OCI-LY7 (cell line): ENCODE results near the gene SCG5. TPM values are rescaled to one million over a fixed set of nuclear protein-coding genes. Genes with fewer than 3 reads are reported as not detected.
"Not testable (repeated sequence)": the region's sequence is repeated elsewhere in the genome, so short reads cannot be mapped to it uniquely, and the experiment has no call there.

ENCODE experiments used
- BruUV-seq: library from RNA; stranded (reverse); fragments of 400-500 nt; replicated peaks from 2 replicates; lab custom pipeline; 2021; lab: Mats Ljungman, UMichigan
- CTCF ChIA-PET: fragments of 300-600 bp; sonication (Branson Sonifier 250); formaldehyde crosslinking; loops from one replicate; lab custom pipeline; 2022; ENCODE audit warnings: antibody characterized with exemption; ENCODE audit not compliant: unreplicated experiment; lab: Charles Lee
- POLR2A ChIA-PET: fragments of 300-600 bp; sonication (Branson Sonifier 250); formaldehyde crosslinking; loops from one replicate; lab custom pipeline; 2022; ENCODE audit warnings: antibody characterized with exemption; lab: Charles Lee
- DNase-seq: peaks from one replicate; pipeline ENCODE4 v3.0.0-alpha.2; 2015; ENCODE audit warnings: low spot score
- H2AFZ ChIP-seq: fragments of 200-600 bp; sonication (generic), shearing (Covaris generic); 2 replicates; pipeline ENCODE4 v1.6.1; 2014; ENCODE audit warnings: mild to moderate bottlenecking, antibody characterized with exemption, low read length, moderate library complexity
- H3K27ac ChIP-seq: fragments of 200-600 bp; sonication (generic); 2 replicates; pipeline ENCODE4 v1.5.1; 2014; ENCODE audit warnings: mixed run types, low read depth, mild to moderate bottlenecking, moderate library complexity, low read length, inconsistent platforms; ENCODE audit not compliant: poor library complexity, severe bottlenecking
- H3K36me3 ChIP-seq: fragments of 200-600 bp; sonication (generic); 2 replicates; pipeline ENCODE4 v1.6.1; 2014; ENCODE audit warnings: mild to moderate bottlenecking, antibody characterized with exemption, low read length, moderate library complexity, mixed read lengths; ENCODE audit not compliant: insufficient read depth
- H3K4me1 ChIP-seq: fragments of 200-600 bp; sonication (generic); 2 replicates; pipeline ENCODE4 v1.5.1; 2014; ENCODE audit warnings: mild to moderate bottlenecking, low read length; ENCODE audit not compliant: insufficient read depth, poor library complexity, severe bottlenecking
- H3K4me2 ChIP-seq: fragments of 200-600 bp; sonication (generic); 2 replicates; pipeline ENCODE4 v1.6.1; 2014; ENCODE audit warnings: mild to moderate bottlenecking, low read length
- H3K4me3 ChIP-seq: fragments of 200-600 bp; sonication (generic); 2 replicates; pipeline ENCODE4 v1.5.1; 2014; ENCODE audit warnings: mild to moderate bottlenecking, low read depth, low read length; ENCODE audit not compliant: poor library complexity, severe bottlenecking
- H3K79me2 ChIP-seq: fragments of 200-600 bp; sonication (generic); 2 replicates; pipeline ENCODE4 v1.6.1; 2016; ENCODE audit warnings: low read depth, mild to moderate bottlenecking, low read length, moderate library complexity, mixed read lengths; ENCODE audit not compliant: insufficient read depth
- H3K9me2 ChIP-seq: fragments of 200-600 bp; sonication (generic); 2 replicates; pipeline ENCODE4 v1.6.1; 2016; ENCODE audit warnings: mild to moderate bottlenecking, low read length, mixed read lengths; ENCODE audit not compliant: insufficient read depth
- H3K9me3 ChIP-seq: fragments of 200-600 bp; sonication (generic); 2 replicates; pipeline ENCODE4 v1.6.1; 2014; ENCODE audit warnings: mild to moderate bottlenecking, mixed run types, low read length, mixed read lengths
- H4K20me1 ChIP-seq: fragments of 200-600 bp; sonication (generic); 2 replicates; pipeline ENCODE4 v1.6.1; 2014; ENCODE audit warnings: mild to moderate bottlenecking, antibody characterized with exemption, low read length, moderate library complexity, mixed read lengths; ENCODE audit not compliant: insufficient read depth
- intact Hi-C: fragments of 100-400 bp; cut with micrococcal nuclease; formaldehyde crosslinking; loops from one replicate; pipeline ENCODE4 v1.10.0; 2022; ENCODE audit not compliant: unreplicated experiment
- total RNA-seq, 2 experiments: library from RNA; depleted of rRNA in 1 of 2; stranded (reverse); fragments of >200 nt in 1 of 2; shearing (Covaris generic) in 1 of 2; gene quantifications; 2 replicates each; pipeline ENCODE4 v1.2.3, GENCODE V29; 2014 to 2022
- TF ChIP-seq, protein P1 (sequence below): fragments of 200-600 bp; sonication (generic); conservative IDR thresholded peaks from 2 replicates; pipeline ENCODE4 v1.5.1; 2014; ENCODE audit warnings: mild to moderate bottlenecking, antibody characterized with exemption, low read length, moderate library complexity, mixed read lengths

SCG5 gene
- total RNA-seq, 2 experiments from 2014 or later = 1.5 to 4.7 TPM

DNA sequence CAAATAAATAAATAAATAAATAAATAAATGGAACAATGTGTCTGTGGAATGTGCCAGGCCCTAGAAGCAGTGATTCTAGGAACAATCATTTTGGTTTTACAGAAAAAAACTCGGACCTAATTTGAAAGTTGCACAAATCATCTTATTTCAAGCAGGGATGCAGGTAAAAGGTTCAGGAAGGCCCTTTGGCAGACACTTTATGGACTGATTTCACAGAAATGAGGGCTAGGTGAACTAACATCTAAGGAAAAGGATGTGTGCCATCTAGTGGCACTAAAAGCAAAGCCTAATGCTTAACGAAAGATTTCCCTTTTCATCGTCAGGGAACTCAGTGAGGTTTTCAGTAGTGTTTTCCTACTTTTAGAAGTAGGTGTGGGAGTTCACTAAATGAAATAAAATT lies 30.8 kb upstream of the SCG5 start:
- intact Hi-C loops, H3K9me3 ChIP-seq, BruUV-seq, H3K36me3 ChIP-seq, POLR2A ChIA-PET, H4K20me1 ChIP-seq, H3K4me1 ChIP-seq, CTCF ChIA-PET, H3K4me3 ChIP-seq, H2AFZ ChIP-seq, H3K9me2 ChIP-seq, H3K27ac ChIP-seq: not testable (repeated sequence)
- Histone ChIP-seq H3K4me2 (0 out of 2 replicates have a peak overlapping the region, but pooled peaks have one; percentile 11), H3K79me2 (peaks cover 12% of the 10 kb centered on the region; the same call in 1 of the 2 replicates)
- DNase-seq = peak; percentile 59
- TF ChIP-seq, protein P1, sequence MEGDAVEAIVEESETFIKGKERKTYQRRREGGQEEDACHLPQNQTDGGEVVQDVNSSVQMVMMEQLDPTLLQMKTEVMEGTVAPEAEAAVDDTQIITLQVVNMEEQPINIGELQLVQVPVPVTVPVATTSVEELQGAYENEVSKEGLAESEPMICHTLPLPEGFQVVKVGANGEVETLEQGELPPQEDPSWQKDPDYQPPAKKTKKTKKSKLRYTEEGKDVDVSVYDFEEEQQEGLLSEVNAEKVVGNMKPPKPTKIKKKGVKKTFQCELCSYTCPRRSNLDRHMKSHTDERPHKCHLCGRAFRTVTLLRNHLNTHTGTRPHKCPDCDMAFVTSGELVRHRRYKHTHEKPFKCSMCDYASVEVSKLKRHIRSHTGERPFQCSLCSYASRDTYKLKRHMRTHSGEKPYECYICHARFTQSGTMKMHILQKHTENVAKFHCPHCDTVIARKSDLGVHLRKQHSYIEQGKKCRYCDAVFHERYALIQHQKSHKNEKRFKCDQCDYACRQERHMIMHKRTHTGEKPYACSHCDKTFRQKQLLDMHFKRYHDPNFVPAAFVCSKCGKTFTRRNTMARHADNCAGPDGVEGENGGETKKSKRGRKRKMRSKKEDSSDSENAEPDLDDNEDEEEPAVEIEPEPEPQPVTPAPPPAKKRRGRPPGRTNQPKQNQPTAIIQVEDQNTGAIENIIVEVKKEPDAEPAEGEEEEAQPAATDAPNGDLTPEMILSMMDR = peak; percentile 40; the same call in 1 of the 2 replicates

DNA sequence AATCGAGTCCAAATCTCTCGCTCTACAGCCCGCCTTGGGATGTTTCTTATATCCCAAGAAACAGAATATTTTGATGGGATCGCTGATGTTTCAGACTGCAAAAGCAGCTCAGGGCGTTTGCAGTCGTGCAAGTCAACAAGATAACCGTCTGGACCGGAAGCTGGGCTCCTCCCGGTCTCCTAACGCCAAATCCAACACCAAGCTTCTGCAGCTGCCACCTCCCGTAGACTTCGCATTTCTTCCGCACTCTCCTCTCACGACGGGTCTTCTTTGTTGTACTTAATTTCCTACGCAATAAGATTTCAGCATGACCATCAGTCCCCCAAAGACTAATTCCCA lies 26.8 kb upstream of the SCG5 start:
- CTCF ChIA-PET, H3K4me1 ChIP-seq, DNase-seq, H3K9me3 ChIP-seq, intact Hi-C loops, H4K20me1 ChIP-seq, H3K9me2 ChIP-seq, H2AFZ ChIP-seq, POLR2A ChIA-PET: not testable (repeated sequence)
- Histone ChIP-seq H3K4me2 (peak overlapping the region; percentile 56; the same call in 1 of the 2 replicates), H3K4me3 (peak overlapping the region; percentile 78), H3K36me3 (peaks cover 25% of the 10 kb centered on the region), H3K79me2 (peaks cover 51% of the 10 kb centered on the region), H3K27ac (peak overlapping the region; percentile 92)
- BruUV-seq = TSS peak; percentile 91

DNA sequence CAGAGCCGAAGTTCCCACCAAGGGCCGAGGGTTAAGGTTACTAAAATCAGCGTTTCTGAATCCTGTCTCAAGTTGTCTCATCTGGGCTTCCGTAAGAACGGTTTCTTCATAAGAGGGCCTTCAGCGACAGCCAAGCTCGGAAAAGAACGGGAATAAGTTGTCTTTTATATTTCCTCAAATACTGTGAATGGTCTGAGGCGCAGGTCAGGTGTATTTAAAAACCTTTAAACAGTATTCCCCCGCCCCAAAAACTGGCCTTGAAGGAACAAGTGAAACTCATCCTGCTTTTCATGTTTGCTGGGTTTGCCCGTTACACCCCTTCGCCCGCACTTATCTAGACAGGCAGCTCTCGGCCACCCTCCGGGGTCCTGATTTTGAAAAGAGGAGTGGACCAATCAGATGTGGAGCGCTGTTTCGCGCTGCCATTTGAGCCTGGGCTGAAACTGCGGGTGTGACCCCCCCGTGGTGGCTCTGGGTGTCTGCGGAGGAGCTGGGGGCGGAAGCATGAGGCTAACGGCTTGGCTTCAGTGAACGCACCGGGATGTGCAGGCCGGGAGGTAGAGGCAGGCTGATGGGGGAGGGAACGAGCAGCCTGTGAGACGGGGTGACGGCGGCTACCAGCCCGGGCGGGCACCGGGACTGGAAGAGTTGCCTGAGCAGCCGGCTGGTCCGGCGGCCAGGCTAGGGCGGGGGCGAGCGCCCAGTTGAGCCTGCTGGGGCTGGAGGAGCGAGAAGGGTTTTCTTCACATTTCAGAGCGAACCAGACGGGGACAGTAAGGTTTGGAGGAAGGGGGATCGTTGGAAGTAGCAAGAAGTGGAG lies 26.2 kb upstream of the SCG5 start, which contains the start of gene ARHGAP11A:
TSS of gene ARHGAP11A (plus strand) at position 454 of the 820 bp plus-strand sequence. CDS start 708 bp downstream, outside the sequence.
- H4K20me1 ChIP-seq, H3K4me1 ChIP-seq, CTCF ChIA-PET, POLR2A ChIA-PET, H3K9me3 ChIP-seq, H3K9me2 ChIP-seq, intact Hi-C loops, BruUV-seq: not testable (repeated sequence)
- Histone ChIP-seq H3K4me2 (peak within 1 kb of the TSS; percentile 77), H3K27ac (peak within 1 kb of the TSS; percentile 92), H3K4me3 (peak within 1 kb of the TSS; percentile 78), H3K79me2 (peaks cover 57% of the 10 kb centered on the region), H2AFZ (peak within 1 kb of the TSS; percentile 66), H3K36me3 (peaks cover 31% of the 10 kb centered on the region)
- DNase-seq = peak; percentile 89

DNA sequence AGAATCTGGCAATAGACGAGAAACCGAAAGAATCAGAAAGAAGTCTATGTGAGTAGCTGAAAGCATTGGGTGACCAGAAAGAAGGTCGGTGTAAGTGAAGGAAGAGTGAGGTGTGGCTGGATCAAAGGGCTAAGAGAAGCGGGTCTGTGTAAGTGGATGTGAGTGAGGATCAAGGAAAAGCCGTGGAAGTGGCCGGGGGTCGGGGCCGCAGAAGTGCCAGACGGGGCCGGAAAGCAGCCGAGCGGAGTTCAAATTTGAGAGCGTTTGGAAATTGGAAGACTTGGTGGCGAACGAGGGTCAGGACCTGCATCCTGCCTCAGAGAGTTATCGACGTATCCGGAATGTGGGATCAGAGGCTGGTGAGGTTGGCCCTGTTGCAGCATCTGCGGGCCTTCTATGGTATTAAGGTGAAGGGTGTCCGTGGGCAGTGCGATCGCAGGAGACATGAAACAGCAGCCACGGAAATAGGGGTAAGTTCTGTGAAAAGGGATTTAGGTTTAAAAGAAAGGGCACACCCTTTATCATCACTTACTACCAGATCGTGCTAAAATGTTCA lies 25.6 kb upstream of the SCG5 start:
- DNase-seq, H3K9me2 ChIP-seq, CTCF ChIA-PET, intact Hi-C loops, H3K9me3 ChIP-seq, H4K20me1 ChIP-seq, H3K4me1 ChIP-seq, POLR2A ChIA-PET: not testable (repeated sequence)
- Histone ChIP-seq H3K4me3 (peak overlapping the region; percentile 78), H3K36me3 (peaks cover 35% of the 10 kb centered on the region), H3K27ac (peak overlapping the region; percentile 92), H2AFZ (peak overlapping the region; percentile 66), H3K4me2 (peak overlapping the region; percentile 77), H3K79me2 (peaks cover 62% of the 10 kb centered on the region)
- BruUV-seq = TSS peak; percentile 78
